ENCODE measurements around the gene SIPA1.

Gene SIPA1

DNA sequence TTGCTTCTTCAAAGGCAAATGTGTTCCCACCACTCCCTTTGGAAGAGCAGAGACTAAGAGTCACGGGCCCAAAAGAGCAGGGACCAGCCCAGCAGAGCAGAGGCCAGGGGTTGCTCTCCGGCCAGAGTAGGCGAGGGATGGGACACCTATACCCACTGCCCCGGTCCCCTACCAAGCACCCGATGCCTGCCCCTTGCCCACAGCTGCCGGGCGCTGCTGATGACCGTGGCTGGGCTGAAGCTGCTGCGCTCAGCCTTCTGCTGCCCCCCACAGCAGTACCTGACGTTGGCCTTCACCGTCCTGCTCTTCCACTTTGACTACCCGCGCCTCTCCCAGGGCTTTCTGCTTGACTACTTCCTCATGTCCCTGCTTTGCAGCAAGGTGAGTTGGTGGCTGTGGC, 10.7 kb upstream of the SIPA1 start:
- peaks cover 94% of the 10 kb centered on the region for H3K36me3 ChIP-seq (ENCODE audit: insufficient read depth, insufficient read length, low read length)
- peaks cover 4% of the 10 kb centered on the region for H3K4me1 ChIP-seq (ENCODE audit: insufficient read depth, insufficient read length)
- DNase-seq (ENCODE audit: low read depth, low spot score) = no peak
- H3K9ac ChIP-seq (ENCODE audit: insufficient read length, low read depth) = no peak overlapping the region
- H3K4me3 ChIP-seq (ENCODE audit: insufficient read length, low read depth) = no peak overlapping the region
- no peaks in the 10 kb centered on the region for H3K9me3 ChIP-seq (ENCODE audit: insufficient read depth, low read length)
- H3K27me3 ChIP-seq (ENCODE audit: insufficient read depth, insufficient read length) = no peaks in the 10 kb centered on the region
- TF ChIP-seq YY1 (IDR thresholded peaks at IDR 0.05; ENCODE audit: insufficient read depth, insufficient read length) (no peak), ZNF274 (IDR thresholded peaks at IDR 0.05; ENCODE audit: low read depth, low read length) (no peak), SUZ12 (IDR thresholded peaks at IDR 0.05; ENCODE audit: extremely low read depth, insufficient read depth, insufficient read length) (no peak)

DNA sequence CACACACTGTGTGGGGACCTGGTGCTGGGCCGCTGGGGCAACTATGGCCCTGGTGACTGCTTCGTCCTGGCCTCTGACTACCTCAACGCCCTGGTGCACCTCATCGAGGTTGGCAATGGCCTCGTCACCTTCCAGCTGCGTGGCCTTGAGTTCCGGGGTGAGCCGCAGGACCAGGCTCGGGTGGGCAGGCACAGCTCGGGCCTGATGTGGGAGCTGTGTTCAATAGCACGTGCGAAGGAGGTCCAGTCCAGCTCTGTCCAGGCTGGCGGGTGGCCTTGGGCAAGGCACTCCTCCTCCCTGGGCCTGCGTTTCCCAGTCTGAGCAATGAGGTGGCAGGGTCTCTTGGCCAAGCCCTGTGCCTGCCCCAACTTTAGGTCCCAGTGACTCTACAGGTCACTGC, 8.3 kb upstream of the SIPA1 start:
- no peak for DNase-seq (ENCODE audit: low read depth, low spot score)
- no peak overlapping the region for H3K4me3 ChIP-seq (ENCODE audit: insufficient read length, low read depth)
- no peaks in the 10 kb centered on the region for H3K27me3 ChIP-seq (ENCODE audit: insufficient read depth, insufficient read length)
- TF ChIP-seq YY1 (IDR thresholded peaks at IDR 0.05; ENCODE audit: insufficient read depth, insufficient read length) = no peak
- TF ChIP-seq ZNF274 (IDR thresholded peaks at IDR 0.05; ENCODE audit: low read depth, low read length) = no peak
- TF ChIP-seq SUZ12 (IDR thresholded peaks at IDR 0.05; ENCODE audit: extremely low read depth, insufficient read depth, insufficient read length) = no peak
- H3K36me3 ChIP-seq (ENCODE audit: insufficient read depth, insufficient read length, low read length) = peaks cover 96% of the 10 kb centered on the region
- H3K9ac ChIP-seq (ENCODE audit: insufficient read length, low read depth) = no peak overlapping the region
- H3K4me1 ChIP-seq (ENCODE audit: insufficient read depth, insufficient read length) = no peaks in the 10 kb centered on the region
- no peaks in the 10 kb centered on the region for H3K9me3 ChIP-seq (ENCODE audit: insufficient read depth, low read length)

DNA sequence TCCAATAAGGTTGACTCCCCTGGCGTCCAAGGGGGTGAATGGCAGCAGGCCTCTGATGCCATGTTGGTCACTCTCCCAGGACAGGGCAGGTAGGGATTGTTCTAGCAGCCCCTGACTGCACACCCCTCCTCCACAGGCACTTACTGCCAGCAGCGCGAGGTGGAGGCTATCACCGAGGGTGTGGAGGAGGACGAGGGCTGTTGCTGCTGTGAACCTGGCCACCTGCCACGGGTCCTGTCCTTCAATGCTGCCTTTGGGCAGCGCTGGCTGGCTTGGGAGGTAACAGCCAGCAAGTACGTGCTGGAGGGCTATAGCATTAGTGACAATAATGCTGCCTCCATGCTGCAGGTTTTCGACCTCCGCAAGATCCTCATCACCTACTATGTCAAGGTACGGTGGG, 7.7 kb upstream of the SIPA1 start:
- no peaks in the 10 kb centered on the region for H3K27me3 ChIP-seq (ENCODE audit: insufficient read depth, insufficient read length)
- no peak overlapping the region for H3K4me3 ChIP-seq (ENCODE audit: insufficient read length, low read depth)
- peaks cover 96% of the 10 kb centered on the region for H3K36me3 ChIP-seq (ENCODE audit: insufficient read depth, insufficient read length, low read length)
- TF ChIP-seq SUZ12 (IDR thresholded peaks at IDR 0.05; ENCODE audit: extremely low read depth, insufficient read depth, insufficient read length) = no peak
- TF ChIP-seq ZNF274 (IDR thresholded peaks at IDR 0.05; ENCODE audit: low read depth, low read length) = no peak
- no peak for TF ChIP-seq YY1 (IDR thresholded peaks at IDR 0.05; ENCODE audit: insufficient read depth, insufficient read length)
- no peaks in the 10 kb centered on the region for H3K4me1 ChIP-seq (ENCODE audit: insufficient read depth, insufficient read length)
- no peaks in the 10 kb centered on the region for H3K9me3 ChIP-seq (ENCODE audit: insufficient read depth, low read length)
- DNase-seq (ENCODE audit: low read depth, low spot score) = no peak
- H3K9ac ChIP-seq (ENCODE audit: insufficient read length, low read depth) = no peak overlapping the region

DNA sequence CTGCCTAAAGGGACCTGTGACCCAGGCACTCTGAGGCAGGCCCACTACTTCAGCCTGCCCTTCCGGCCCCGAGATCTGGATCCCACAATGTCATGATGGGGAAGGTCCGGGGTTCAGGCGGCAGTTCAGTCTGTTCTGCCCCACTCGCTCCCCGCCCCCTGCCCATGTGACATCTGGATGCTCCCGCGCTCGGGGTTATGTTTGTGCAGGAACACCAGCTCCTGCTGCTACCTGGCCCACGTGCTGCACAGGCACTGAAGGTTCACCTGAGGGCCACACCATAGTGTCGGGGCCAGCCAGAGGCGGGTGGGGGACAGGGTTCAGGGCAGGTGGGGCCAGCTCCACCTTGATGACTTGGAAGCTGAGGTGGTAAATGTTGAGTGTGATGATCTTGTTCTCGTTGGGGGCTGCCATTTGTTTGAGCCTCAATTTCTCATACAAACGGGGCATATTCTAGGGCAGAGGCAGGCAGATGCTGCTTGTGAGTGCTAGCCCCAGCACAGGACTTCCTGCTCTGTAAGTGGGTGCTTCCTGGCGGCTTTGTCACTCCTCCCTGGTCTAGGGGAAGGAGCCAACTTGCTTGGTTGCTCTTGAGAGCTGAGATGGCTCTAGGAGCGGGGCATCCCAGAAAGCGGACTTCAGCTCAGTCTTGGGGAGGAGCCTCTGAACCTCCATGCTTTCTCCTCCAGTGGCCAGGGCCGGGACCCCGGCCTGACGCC, 4.4 kb upstream of the SIPA1 start:
- Histone ChIP-seq H3K36me3 (ENCODE audit: insufficient read depth, insufficient read length, low read length) (peaks cover 86% of the 10 kb centered on the region), H3K9me3 (ENCODE audit: insufficient read depth, low read length) (no peaks in the 10 kb centered on the region), H3K9ac (ENCODE audit: insufficient read length, low read depth) (no peak overlapping the region), H3K27me3 (ENCODE audit: insufficient read depth, insufficient read length) (no peaks in the 10 kb centered on the region), H3K4me1 (ENCODE audit: insufficient read depth, insufficient read length) (peaks cover 12% of the 10 kb centered on the region), H3K4me3 (ENCODE audit: insufficient read length, low read depth) (no peak overlapping the region)
- TF ChIP-seq SUZ12 (IDR thresholded peaks at IDR 0.05; ENCODE audit: extremely low read depth, insufficient read depth, insufficient read length) (no peak), ZNF274 (IDR thresholded peaks at IDR 0.05; ENCODE audit: low read depth, low read length) (no peak), YY1 (IDR thresholded peaks at IDR 0.05; ENCODE audit: insufficient read depth, insufficient read length) (no peak)
- no peak for DNase-seq (ENCODE audit: low read depth, low spot score)

DNA sequence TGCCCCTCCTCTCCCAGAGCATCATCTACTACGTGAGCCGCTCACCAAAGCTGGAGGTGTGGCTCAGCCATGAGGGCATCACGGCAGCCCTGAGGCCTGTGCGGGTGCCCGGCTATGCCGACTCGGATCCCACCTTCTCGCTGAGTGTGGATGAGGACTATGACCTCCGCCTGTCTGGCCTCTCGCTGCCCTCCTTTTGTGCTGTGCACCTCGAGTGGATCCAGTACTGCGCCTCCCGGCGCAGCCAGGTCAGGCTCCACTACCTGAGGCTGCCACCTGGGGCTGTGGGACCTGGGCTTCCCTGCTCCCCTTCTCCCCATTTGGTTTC, 3.8 kb upstream of the SIPA1 start:
- H3K36me3 ChIP-seq (ENCODE audit: insufficient read depth, insufficient read length, low read length) = peaks cover 81% of the 10 kb centered on the region
- no peak overlapping the region for H3K4me3 ChIP-seq (ENCODE audit: insufficient read length, low read depth)
- TF ChIP-seq ZNF274 (IDR thresholded peaks at IDR 0.05; ENCODE audit: low read depth, low read length) = no peak
- TF ChIP-seq YY1 (IDR thresholded peaks at IDR 0.05; ENCODE audit: insufficient read depth, insufficient read length) = no peak

DNA sequence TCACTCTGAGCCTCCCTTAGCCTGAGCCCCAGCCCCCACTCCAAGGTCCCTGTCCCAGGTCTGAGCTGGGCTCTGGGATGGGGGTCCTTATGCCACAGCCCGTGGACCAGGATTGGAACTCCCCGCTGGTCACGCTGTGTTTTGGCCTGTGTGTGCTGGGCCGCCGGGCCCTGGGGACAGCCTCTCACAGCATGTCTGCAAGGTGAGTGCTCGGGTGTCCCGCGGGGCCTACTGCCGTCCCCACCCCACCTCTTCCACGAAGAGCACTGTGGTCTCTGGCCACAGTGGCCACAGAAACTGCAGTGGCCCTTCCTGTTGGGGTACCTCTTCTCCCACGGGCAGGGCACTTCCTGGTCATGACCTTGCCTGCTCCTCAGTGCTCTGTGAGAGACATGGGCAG, 3.5 kb upstream of the SIPA1 start:
- no peaks in the 10 kb centered on the region for H3K9me3 ChIP-seq (ENCODE audit: insufficient read depth, low read length)
- DNase-seq (ENCODE audit: low read depth, low spot score) = no peak
- TF ChIP-seq ZNF274 (IDR thresholded peaks at IDR 0.05; ENCODE audit: low read depth, low read length) (no peak), SUZ12 (IDR thresholded peaks at IDR 0.05; ENCODE audit: extremely low read depth, insufficient read depth, insufficient read length) (no peak), YY1 (IDR thresholded peaks at IDR 0.05; ENCODE audit: insufficient read depth, insufficient read length) (no peak)
- H3K27me3 ChIP-seq (ENCODE audit: insufficient read depth, insufficient read length) = no peaks in the 10 kb centered on the region
- H3K4me1 ChIP-seq (ENCODE audit: insufficient read depth, insufficient read length) = peaks cover 16% of the 10 kb centered on the region
- H3K36me3 ChIP-seq (ENCODE audit: insufficient read depth, insufficient read length, low read length) = peaks cover 78% of the 10 kb centered on the region
- no peak overlapping the region for H3K9ac ChIP-seq (ENCODE audit: insufficient read length, low read depth)
- no peak overlapping the region for H3K4me3 ChIP-seq (ENCODE audit: insufficient read length, low read depth)

More for the DNA sequence above, 3.8 kb upstream of the SIPA1 start:
- DNase-seq (ENCODE audit: low read depth, low spot score) = no peak
- no peak overlapping the region for H3K9ac ChIP-seq (ENCODE audit: insufficient read length, low read depth)
- H3K9me3 ChIP-seq (ENCODE audit: insufficient read depth, low read length) = no peaks in the 10 kb centered on the region
- no peaks in the 10 kb centered on the region for H3K27me3 ChIP-seq (ENCODE audit: insufficient read depth, insufficient read length)
- peaks cover 16% of the 10 kb centered on the region for H3K4me1 ChIP-seq (ENCODE audit: insufficient read depth, insufficient read length)

DNA sequence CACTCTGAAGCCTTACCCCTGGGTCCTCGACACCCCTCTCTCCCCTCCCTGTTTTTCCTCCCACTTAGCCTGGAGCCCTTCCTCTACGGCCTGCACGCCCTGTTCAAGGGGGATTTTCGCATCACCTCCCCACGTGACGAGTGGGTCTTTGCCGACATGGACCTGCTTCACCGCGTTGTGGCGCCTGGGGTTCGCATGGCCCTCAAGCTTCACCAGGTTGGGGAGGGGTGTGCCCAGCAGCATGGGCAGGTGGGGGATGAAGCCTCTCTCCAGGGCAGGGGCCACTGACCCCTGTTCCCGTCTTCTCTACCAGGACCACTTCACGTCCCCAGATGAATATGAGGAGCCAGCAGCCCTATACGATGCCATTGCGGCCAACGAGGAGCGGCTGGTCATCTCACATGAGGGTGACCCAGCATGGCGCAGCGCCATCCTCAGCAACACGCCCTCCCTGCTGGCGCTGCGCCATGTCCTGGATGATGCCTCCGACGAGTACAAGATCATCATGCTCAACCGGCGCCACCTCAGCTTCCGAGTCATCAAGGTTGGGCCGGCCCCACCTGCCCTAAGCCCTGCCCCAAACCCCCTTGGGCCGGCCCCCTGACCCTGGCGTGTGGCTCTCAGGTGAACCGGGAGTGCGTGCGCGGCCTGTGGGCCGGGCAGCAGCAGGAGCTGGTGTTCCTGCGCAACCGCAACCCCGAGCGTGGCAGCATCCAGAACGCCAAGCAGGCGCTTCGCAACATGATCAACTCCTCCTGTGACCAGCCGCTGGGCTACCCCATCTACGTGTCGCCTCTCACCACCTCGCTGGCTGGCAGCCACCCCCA, 2.8 kb upstream of the SIPA1 start:
- H3K27me3 ChIP-seq (ENCODE audit: insufficient read depth, insufficient read length) = no peaks in the 10 kb centered on the region
- DNase-seq (ENCODE audit: low read depth, low spot score) = no peak
- H3K9ac ChIP-seq (ENCODE audit: insufficient read length, low read depth) = peak overlapping the region; percentile 50
- H3K4me3 ChIP-seq (ENCODE audit: insufficient read length, low read depth) = no peak overlapping the region
- H3K36me3 ChIP-seq (ENCODE audit: insufficient read depth, insufficient read length, low read length) = peaks cover 78% of the 10 kb centered on the region
- H3K4me1 ChIP-seq (ENCODE audit: insufficient read depth, insufficient read length) = peaks cover 16% of the 10 kb centered on the region
- no peaks in the 10 kb centered on the region for H3K9me3 ChIP-seq (ENCODE audit: insufficient read depth, low read length)
- TF ChIP-seq YY1 (IDR thresholded peaks at IDR 0.05; ENCODE audit: insufficient read depth, insufficient read length) (no peak), SUZ12 (IDR thresholded peaks at IDR 0.05; ENCODE audit: extremely low read depth, insufficient read depth, insufficient read length) (no peak), ZNF274 (IDR thresholded peaks at IDR 0.05; ENCODE audit: low read depth, low read length) (no peak)
